GM18520 (cell line): Measurements from ENCODE around the gene AKAP8.
"Not testable (repeated sequence)": the region's sequence is repeated elsewhere in the genome, so short reads cannot be mapped to it uniquely, and the experiment has no call there.

Source experiments
- ATAC-seq: cut with Tn5 transposase; IDR thresholded peaks from one replicate; pipeline ENCODE4 v1.9.1; 2021; ENCODE audit not compliant: unreplicated experiment

The AKAP8 gene

DNA sequence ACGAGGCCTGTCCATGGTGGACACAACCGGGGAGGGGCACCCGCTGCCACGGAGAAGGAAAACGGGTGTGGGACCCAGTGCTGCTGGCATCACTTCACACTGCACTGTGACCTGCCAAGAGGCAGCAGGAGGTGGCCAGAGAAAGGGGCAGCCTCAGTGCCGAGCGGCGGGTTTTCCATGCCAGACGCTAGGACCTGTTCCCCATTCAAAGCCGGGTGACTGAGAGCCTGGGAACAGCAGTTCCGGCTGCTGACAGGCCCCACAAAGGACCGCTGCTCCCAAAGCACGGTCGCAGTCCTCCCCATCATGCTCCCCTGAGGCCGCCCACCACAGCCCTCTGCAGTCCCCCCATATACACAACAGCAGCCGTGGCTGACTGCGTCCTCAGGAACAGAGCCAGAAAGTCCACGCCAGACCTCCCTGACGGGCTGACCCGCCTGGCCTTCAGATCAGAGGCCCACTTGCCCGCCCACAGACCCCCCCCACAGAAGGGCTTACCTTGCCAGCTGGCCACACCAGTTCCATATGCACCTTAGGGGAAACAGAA lies 5.4 kb downstream of the AKAP8 start:
- no peak for ATAC-seq

DNA sequence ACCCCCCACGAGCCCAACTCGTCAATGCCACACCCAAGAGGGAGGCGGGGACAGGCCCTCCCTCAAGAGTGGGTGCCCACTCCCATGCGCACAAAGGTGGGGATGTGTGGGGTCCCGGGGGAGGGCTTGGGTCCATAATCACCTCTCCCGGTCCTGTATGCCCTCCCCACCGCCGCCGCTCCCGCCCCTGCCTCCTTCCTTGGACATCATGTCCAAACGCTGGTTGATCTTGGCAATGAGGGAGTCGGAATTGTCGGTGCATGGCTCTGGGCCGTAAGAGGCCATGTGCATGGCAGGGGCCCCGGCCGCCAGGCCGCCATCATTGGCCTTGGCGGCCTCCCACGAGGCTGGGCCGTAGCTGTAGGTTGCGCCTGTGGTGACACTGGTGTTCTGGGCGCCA lies 5.9 kb downstream of the AKAP8 start:
- ATAC-seq = no peak

DNA sequence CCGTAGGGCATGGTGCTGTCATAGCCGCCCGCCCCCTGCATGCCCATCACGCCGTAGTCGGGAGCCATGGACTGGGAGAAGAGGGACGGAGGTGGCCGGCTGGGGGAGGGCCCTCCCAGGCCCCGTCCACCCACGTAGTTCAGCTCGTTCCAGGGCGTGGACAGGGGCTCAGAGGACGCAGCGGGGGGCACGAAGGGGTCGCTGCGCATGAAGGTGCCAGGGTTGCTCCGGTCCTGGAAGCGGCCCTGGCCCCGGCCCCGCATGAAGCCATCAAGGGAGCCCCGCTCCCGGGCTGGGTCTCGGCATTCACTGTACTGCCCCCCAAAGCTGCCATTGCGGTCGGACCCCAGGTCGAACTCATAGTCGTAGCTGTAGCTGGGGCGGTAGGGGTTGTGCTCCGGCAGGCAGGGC lies 6.7 kb downstream of the AKAP8 start:
- no peak for ATAC-seq

DNA sequence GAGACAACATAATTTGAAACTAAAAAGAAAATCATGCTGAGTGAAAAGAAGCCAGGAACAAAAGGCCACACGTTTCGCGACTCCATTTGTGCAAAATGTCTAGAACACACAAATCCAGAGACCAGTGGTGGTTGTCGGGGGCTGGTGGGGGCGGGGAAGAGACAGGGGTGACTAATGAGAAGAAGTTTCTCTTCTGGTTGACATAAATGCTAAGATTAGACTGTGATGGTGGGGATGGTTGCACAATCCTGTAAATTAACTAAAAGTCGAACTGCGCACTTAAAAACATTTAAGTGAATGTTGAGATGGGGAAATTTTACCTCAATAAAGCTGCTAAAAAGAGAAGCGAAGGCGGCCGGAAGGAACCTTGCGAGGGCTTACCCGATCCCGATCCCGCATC lies 7.1 kb downstream of the AKAP8 start:
- ATAC-seq = no peak

DNA sequence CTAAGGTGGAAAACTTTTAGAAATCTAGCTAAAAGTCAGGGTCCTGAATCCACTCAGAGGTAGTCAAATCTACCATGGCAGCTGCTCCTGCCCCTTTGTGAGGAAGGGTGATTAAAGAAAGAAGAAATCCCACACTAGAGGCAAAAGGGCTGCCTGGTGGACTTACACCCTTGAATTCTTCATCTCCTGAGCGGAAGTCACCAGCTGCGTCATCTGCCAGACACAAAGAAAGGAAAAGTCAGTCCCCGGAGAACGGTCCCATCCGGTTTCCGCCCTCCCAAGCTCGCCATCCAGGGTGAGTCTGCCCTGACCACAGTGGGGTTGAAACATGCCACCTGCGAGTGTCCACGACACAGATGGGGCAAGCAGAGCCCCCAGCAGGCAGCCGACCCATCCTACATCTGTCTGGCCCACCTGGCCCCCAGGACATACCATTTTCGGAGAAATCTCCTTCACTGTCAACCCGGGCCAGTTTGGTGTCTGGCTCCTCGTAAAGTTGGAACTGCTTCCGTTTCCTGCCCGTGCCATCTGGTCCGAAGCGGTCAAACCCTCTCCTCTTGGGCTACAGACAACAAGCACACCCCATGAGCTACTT lies 7.7 kb downstream of the AKAP8 start:
- ATAC-seq = no peak

DNA sequence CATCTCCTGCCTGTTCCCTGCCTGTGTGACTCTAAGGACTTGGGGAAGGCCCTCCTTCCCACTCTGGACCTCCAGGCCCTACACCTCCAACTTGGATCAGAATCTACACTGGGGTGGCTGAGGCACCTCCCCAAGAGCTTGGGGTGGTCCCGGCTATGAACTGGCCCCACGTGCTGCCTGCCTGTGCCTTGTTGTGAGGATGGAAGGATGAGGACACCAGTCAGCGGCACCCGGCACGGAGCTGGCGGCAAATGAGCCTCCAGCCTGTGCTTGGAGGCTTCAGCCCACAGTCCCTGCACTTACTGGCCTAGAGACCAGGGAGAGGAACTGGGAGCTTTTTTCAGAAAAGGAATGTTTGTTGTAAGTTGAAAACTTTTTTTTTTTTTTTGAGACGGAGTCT lies 8.5 kb downstream of the AKAP8 start:
- ATAC-seq = no peak

DNA sequence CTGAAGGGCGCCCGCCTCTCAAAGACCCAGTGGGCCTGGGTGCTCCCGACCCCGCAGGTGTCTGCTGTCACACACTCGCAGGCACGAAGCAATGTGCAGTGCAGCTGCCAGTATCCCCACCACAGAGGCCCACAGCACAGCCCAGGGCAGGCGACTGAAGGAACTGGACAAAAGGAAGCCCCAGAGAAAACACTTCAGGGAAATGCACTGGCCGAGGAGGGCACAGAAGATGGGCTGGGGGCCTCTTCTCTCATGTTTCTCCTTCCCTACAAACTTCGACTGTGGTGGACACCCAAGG lies 10.0 kb downstream of the AKAP8 start:
- ATAC-seq = no peak

DNA sequence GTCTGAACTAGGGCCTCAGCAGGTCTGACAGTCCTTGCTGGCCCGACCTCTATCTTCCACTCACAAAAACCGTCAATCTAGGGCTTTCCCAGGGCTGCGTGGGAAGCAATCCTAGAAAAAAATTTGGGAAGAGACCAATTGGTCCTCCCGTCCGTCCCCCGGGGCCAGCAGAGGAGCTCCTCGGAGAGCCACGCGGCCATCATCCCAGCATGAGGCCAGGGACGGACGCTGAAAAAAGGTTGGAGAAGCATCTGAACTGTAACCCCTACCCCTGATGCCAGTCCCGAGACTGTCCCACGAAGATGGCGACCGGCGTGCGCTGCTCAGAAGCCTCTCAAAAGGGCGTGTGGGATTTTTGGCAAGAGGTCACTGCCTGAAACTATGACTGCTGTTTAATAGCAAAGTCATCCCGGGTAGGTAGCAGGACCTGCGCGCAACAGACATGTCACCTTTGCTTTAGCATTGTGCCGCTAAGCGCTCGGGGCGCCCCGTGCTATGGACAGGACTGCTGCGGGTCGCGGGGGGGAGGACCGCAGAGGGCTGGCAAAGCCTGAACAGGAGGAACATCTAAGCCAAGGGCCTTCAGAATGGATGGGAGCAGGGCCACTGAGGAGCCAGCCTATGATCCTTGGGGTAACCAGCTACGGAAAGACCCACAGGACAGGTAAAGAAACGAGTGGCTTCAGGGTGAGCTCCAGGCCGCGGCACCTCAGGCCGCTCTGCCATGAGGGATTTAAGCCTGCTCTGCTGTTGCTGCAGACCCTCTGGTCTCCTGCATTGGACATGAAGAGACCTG lies 10.6 kb downstream of the AKAP8 start:
- no peak for ATAC-seq

DNA sequence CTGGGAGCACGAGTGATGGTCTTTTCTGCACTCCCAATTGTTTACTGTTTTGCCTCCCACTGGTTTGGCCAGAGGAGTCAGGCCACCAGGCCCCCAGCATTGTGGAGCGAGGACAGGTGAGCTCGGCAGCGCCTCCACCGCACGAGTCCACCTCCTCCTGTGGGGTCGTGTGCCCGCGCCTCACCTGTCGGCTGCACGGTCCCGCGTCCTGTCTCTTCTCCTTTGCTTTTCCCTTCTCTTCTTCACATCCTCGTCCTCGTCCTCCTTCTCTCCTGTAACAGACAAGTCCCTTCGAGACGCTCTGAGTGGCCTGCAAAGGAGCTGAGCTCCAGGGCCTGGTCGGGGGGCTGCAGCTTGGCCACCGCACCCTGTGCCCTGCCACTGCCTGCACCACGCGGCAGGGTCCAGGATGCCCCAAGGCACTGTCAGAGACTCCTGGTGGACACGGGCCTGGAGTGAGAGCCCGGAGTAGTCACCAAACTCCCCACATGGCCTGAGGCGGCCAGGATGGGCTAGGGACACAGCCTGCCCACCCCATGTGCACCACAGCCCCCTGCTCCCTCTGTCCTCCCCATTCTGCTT lies 11.4 kb downstream of the AKAP8 start:
- no peak for ATAC-seq

DNA sequence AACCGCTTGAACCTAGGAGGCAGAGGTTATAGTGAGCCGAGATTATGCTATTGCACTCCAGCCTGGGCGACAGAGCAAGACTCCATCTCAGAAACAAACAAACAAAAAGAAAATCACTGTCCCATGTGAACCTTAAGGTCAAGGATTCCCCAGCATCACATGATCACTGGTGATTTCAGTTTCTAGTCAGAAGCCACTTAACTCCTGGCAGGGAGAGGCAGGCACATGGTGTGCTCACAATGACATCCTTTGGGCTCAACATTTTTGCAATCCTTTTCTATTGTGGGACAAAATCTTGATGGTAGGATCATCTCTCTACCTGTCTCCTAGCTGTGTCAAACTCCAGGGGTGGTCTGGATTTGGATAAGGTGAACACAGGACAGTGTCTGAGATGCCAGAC lies 12.1 kb downstream of the AKAP8 start:
- no peak for ATAC-seq

DNA sequence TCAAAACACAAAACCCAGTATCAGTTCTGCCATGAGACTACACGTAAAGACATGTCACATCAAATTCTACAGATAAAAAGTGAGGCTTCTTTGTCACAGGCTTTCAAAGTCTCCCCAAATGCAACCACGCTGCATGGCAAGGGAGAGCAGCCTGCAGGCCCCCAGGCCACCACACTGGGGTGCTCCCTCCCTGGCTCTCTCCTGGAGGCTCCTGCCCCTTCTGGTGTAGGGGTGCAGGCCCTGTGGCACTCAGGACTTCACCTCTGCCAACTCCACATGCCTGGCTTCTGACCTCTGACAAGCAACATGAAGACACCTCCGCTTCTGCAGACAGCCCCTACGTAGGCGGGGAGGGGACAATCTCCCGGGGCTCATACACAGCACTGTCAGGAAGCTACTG lies 14.3 kb downstream of the AKAP8 start:
- no peak for ATAC-seq

DNA sequence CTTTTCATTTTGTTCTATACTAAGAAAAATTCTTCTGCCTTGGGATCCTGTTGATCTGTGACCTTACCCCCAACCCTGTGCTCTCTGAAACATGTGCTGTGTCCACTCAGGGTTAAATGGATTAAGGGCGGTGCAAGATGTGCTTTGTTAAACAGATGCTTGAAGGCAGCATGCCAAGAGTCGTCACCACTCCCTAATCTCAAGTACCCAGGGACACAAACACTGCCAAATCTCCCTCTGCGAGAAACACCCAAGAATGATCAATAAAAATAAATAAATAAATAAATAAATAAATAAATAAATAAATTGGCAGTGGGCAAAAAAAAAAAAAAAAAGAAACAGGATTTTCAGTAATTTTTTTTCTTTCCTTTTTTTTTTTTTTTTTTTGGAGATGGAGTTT lies 15.8 kb downstream of the AKAP8 start:
- ATAC-seq = not testable (repeated sequence)

DNA sequence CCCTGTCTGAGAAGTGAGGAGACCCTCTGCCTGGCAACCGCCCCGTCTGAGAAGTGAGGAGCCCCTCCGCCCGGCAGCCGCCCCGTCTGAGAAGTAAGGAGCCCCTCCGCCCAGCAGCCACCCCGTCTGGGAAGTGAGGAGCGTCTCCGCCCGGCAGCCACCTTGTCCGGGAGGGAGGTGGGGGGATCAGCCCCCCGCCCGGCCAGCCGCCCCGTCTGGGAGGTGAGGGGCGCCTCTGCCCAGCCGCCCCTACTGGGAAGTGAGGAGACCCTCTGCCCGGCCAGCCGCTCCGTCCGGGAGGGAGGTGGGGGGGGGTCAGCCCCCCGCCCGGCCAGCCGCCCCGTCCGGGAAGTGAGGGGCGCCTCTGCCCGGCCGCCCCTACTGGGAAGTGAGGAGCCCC lies 16.5 kb downstream of the AKAP8 start:
- not testable (repeated sequence) for ATAC-seq

DNA sequence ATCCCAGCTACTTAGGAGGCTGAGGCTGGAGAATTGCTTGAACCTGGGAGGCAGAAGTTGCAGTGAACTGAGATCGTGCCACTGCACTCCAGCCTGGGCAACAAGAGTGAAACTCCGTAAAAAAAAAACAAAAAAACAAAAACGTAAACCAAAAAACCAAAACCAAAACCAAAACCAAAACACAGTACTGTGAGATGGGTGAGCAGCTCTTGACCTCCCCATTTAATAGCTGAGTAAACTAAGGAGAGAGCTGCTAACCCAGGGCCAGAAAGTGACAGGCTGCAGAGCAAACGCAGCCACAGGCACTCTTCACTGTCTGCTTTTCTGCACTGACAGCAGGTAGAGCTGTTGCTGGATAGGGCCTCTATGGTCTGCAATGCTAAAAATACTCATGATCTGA lies 19.6 kb downstream of the AKAP8 start:
- not testable (repeated sequence) for ATAC-seq

DNA sequence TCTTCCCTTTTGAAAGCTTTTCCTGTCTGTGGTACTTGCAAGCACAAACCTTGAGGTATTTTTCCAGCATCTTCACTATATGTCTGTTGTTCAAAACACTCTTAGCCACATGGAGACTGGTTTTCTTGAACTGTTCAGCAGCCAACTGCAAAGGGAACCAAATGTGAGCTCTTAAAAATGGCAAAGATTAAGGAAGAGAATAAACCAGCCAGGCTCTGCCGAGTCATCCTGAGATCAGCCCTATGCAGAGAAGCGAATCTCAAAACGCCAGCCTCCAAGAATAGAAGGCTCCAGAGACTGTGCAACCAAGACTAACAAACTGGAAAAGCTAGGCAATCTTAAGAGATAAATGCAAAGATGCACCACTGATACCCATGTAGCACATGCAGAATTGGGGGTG lies 20.7 kb downstream of the AKAP8 start:
- ATAC-seq = no peak

DNA sequence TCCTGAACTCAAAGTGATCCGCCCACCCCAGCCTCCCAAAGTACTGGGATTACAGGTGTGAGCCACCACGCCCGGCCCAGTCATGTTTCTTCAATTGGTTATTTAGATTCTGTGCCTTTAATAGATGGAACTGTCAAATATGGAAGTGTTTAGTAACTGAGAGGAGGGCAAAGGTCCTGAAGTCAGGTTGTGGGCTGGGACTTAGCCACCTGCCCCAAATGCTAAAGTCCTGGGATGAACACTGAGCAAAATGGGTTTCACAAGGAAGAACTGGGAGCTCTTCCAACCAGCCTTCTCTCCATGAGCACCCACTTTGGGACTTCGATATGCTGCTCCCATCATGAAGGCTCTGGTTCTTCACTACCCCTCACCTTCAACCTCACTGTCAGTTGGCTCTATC lies 21.7 kb downstream of the AKAP8 start:
- no peak for ATAC-seq

DNA sequence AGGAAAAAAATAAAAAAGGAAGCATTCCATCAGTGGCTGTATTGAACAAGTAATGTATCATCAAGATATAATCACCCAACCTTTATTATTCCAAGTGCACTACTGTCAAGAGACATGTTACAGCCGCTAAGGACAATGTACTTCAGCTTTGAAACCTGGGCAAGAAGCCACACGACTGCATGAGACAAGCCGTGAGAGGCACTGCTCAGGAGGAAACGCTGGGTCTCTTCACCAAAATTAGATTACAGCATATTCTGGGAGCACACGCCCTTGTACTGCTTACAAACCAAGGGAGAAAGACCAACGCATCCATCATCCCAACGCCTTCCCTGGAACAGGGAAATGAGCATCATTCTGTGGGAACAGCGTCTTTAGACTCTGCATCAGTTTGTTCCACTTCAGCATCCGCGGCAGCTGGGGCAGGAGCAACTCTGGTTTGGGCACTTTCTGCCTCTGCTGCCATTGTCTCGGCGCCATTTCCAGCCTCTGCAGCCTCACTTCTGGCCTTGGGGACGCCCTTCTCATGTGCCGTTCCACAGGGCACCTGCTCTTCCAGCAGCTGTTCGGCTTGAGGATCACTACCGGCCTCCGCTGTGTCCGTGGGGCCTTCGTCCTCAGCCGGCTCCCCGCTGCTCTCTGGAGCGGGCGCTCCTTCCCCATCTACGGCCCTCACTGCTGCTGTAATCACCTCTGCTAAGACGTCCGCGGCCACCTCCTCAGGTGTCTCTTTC lies 24.9 kb downstream of the AKAP8 start:
- ATAC-seq = no peak

DNA sequence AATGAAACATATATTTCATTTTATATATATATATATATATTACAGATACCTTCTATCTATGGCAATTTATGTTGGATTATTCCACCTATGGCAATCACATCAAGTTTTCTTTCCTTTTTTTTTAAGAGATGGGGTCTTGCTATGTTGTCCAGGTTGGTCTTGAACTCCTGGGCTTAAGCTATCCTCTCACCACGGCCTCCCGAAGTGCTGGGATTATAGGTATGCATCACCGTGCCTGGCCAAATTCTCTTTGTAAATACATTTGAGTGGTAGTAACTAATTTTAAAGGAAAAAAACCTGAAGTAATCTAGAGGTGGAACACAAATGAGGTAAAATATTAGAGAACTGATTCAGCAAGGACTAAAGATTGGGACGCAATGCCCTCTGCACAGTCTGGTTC lies 25.7 kb downstream of the AKAP8 start:
- no peak for ATAC-seq

DNA sequence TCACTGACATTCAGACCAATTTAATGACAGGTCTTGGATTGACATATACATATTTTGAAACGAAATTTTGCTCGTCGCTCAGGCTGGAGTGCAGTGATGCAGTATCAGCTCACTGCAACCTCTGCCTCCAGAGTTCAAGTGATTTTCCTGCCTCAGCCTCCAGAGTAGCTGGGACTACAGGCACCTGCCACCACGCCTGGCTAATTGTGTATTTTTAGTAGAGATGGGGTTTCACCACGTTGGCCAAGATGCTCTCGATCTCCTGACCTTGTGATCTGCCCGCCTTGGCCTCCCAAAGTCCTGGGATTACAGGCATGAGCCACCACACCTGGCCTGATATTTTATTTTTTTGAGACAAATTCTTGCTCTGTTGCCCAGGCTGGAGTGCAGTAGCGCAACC lies 27.1 kb downstream of the AKAP8 start:
- not testable (repeated sequence) for ATAC-seq

DNA sequence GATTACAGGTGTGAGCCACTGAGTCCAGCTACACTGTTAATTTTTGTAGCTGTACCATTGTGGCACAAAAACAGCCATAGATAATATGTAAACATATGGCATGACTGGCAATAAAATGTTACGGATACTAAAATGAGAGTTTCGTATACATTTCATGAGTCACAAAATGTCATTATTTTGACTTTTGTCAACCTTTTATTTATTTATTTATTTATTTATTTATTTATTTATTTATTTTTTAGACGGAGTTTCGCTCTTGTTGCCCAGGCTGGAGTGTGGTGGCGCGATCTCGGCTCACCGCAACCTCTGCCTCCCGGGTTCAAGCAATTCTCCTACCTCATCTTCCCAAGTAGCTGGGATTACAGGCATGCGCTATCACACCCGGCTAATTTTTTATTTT lies 38.3 kb downstream of the AKAP8 start:
- ATAC-seq = not testable (repeated sequence)

DNA sequence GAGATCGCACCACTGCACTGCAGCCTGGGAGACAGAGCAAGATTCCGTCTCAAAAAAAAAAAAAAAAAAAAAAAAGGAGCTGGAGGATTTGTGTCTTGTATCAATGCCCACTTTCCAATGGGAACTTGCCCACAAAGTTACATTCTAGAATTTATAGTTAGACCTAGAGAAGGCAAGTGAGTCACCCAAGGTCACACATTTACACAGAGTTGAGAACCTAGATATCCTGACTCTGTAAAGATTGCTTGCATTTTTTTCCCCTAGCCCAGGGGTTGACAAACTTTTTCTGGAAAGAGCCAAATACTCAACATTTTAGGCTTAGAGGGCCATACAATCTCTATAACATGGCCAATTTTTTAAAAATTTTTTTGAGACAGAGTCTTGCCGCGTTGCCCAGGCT lies 39.5 kb downstream of the AKAP8 start:
- no peak for ATAC-seq

DNA sequence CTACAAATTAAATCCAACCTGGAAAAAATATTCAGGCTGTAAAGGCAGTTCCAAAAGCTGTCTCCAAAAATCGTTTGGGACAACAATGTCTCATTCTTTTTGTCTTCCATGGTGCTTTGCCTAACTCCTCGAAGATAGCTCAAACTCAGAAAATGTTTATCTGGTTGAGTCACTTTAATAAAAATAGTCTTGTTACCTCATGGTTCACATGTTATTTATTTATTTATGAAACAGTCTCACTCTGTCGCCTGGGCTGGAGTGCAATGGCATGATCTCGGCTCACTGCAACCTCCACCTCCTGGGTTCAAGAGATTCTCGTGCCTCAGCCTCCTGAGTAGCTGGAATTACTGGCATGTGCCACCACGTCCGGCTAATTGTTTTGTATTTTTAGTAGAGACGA lies 42.4 kb downstream of the AKAP8 start:
- ATAC-seq = no peak
